ENCODE data around the gene CDKL1.

DNA sequence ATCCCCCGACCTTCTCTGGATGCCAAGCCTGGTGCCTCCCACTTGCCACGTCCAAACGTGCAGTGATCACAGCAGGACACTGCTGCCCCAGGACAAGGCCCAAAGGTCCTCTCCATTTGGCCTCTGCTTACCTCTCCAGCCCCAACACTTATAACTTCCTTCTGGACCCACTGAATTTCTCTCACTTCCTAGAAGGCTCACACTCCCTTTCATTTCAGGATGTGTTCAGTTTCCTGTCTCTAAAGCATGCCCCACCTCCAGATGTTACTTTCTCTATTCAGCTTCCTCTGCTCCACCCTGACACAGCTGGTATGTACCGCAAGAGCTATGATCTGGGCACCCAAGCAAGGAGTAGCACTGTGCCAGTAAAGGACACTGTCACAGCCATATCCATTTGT, 33.0 kb downstream of the CDKL1 start:
- TF ChIP-seq, protein P1, sequence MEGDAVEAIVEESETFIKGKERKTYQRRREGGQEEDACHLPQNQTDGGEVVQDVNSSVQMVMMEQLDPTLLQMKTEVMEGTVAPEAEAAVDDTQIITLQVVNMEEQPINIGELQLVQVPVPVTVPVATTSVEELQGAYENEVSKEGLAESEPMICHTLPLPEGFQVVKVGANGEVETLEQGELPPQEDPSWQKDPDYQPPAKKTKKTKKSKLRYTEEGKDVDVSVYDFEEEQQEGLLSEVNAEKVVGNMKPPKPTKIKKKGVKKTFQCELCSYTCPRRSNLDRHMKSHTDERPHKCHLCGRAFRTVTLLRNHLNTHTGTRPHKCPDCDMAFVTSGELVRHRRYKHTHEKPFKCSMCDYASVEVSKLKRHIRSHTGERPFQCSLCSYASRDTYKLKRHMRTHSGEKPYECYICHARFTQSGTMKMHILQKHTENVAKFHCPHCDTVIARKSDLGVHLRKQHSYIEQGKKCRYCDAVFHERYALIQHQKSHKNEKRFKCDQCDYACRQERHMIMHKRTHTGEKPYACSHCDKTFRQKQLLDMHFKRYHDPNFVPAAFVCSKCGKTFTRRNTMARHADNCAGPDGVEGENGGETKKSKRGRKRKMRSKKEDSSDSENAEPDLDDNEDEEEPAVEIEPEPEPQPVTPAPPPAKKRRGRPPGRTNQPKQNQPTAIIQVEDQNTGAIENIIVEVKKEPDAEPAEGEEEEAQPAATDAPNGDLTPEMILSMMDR (IDR thresholded peaks at IDR 0.05) = no peak
- TF ChIP-seq POLR2A (IDR thresholded peaks at IDR 0.05) = no peak

Measured in esophagus squamous epithelium (tissue), 4 donors.